Gastroesophageal sphincter (tissue), 3 donors: ENCODE data around the gene MCOLN2.

ENCODE experiments used
- CTCF ChIP-seq, 4 experiments: fragments of 200-600 bp in 2 of 4; fragments of 450-650 bp in 2 of 4; sonication (generic) in 1 of 4; IDR thresholded peaks; one replicate each; pipeline ENCODE4 v1.5.1; 2017 to 2019; ENCODE audit warnings: antibody characterized with exemption in 4 of 4, mild to moderate bottlenecking in 2 of 4, moderate library complexity in 2 of 4
- POLR2A ChIP-seq, 2 donors: fragments of 450-650 bp; IDR thresholded peaks; one replicate each; pipeline ENCODE4 v1.6.1; 2017; ENCODE audit warnings: antibody characterized with exemption in 2 of 2, mild to moderate bottlenecking in 2 of 2, moderate library complexity in 1 of 2
- POLR2AphosphoS5 ChIP-seq: sonication (generic); formaldehyde crosslinking; IDR thresholded peaks from one replicate; pipeline ENCODE4 v1.6.1; 2017; ENCODE audit warnings: antibody characterized with exemption

- no peak for TF ChIP-seq CTCF (IDR thresholded peaks at IDR 0.05)
- no peak for TF ChIP-seq POLR2AphosphoS5
- no peak for TF ChIP-seq POLR2A (IDR thresholded peaks at IDR 0.05)
Observed at GRCh38 chr1:84889437-84889836, 107.5 kb downstream of the MCOLN2 start.
